ENCODE data around the gene NDRG3.

- no peak for TF ChIP-seq CTCF (IDR thresholded peaks at IDR 0.05)
- TF ChIP-seq POLR2A (IDR thresholded peaks at IDR 0.05), result no peak
Measured at GRCh38 chr20:36773107-36773596, 27.3 kb upstream of the NDRG3 start.
